ENCODE results near the gene PTPRG. TPM values are rescaled to one million over a fixed set of nuclear protein-coding genes. Genes with fewer than 3 reads are reported as not detected.

Gene PTPRG
- total RNA-seq, 6 experiments from 2014 or later, result 29.4 to 34.7 (median 32.7) TPM

GRCh38 chr3:61935814-61936213 is 374.4 kb downstream of the PTPRG start:
- Mint-ChIP-seq H3K36me3 (ENCODE audit: low read depth) (peaks cover 9% of the 10 kb centered on the region; the same call in 1 of the 2 replicates), H3K9me3 (no peaks in the 10 kb centered on the region), H3K4me1 (ENCODE audit: low read depth) (peaks cover 11% of the 10 kb centered on the region), H3K4me3 (no peak overlapping the region), H3K27ac (no peak overlapping the region), H3K27me3 (ENCODE audit: insufficient read depth) (peaks cover 4% of the 10 kb centered on the region)
- no peak for DNase-seq
- TF ChIP-seq CTCF (IDR thresholded peaks at IDR 0.05), result no peak

- peak; percentile 88 for TF ChIP-seq CTCF (IDR thresholded peaks at IDR 0.05)
- H3K4me1 Mint-ChIP-seq (ENCODE audit: low read depth), result peaks cover 11% of the 10 kb centered on the region
- peaks cover 4% of the 10 kb centered on the region for H3K27me3 Mint-ChIP-seq (ENCODE audit: insufficient read depth)
- no peak overlapping the region for H3K27ac Mint-ChIP-seq
- no peak overlapping the region for H3K4me3 Mint-ChIP-seq
- no peaks in the 10 kb centered on the region for H3K9me3 Mint-ChIP-seq
- DNase-seq, result peak; percentile 11
- peaks cover 9% of the 10 kb centered on the region; the same call in 1 of the 2 replicates for H3K36me3 Mint-ChIP-seq (ENCODE audit: low read depth)
Observed at GRCh38 chr3:61936344-61936937, 375.1 kb downstream of the PTPRG start.

GRCh38 chr3:61937477-61937876 is 376.1 kb downstream of the PTPRG start:
- no peak for TF ChIP-seq CTCF (IDR thresholded peaks at IDR 0.05)
- Mint-ChIP-seq H3K27ac (no peak overlapping the region), H3K36me3 (ENCODE audit: low read depth) (peaks cover 9% of the 10 kb centered on the region; the same call in 1 of the 2 replicates), H3K4me3 (no peak overlapping the region), H3K27me3 (ENCODE audit: insufficient read depth) (peaks cover 4% of the 10 kb centered on the region), H3K4me1 (ENCODE audit: low read depth) (peaks cover 11% of the 10 kb centered on the region), H3K9me3 (no peaks in the 10 kb centered on the region)
- no peak for DNase-seq

- no peak for DNase-seq
- TF ChIP-seq CTCF (IDR thresholded peaks at IDR 0.05), result no peak
- Mint-ChIP-seq H3K27me3 (ENCODE audit: insufficient read depth) (no peaks in the 10 kb centered on the region; the same call in none of the 2 replicates), H3K27ac (no peak overlapping the region), H3K9me3 (no peaks in the 10 kb centered on the region), H3K4me1 (ENCODE audit: low read depth) (peaks cover 11% of the 10 kb centered on the region), H3K36me3 (ENCODE audit: low read depth) (peaks cover 9% of the 10 kb centered on the region; the same call in 1 of the 2 replicates), H3K4me3 (no peak overlapping the region)
Observed at GRCh38 chr3:61938878-61939549, 377.6 kb downstream of the PTPRG start.

GRCh38 chr3:61940236-61940635 is 378.9 kb downstream of the PTPRG start:
- Mint-ChIP-seq H3K4me1 (ENCODE audit: low read depth) (peaks cover 11% of the 10 kb centered on the region), H3K27me3 (ENCODE audit: insufficient read depth) (no peaks in the 10 kb centered on the region; the same call in none of the 2 replicates), H3K4me3 (no peak overlapping the region), H3K27ac (no peak overlapping the region), H3K36me3 (ENCODE audit: low read depth) (no peaks in the 10 kb centered on the region; the same call in 1 of the 2 replicates), H3K9me3 (no peaks in the 10 kb centered on the region)
- TF ChIP-seq CTCF (IDR thresholded peaks at IDR 0.05), result no peak
- DNase-seq, result no peak
